Transverse colon (tissue), 4 donors: ENCODE data around the gene RGS10. TPM values are rescaled to one million over a fixed set of nuclear protein-coding genes. Genes with fewer than 3 reads are reported as not detected.
"Not testable (repeated sequence)": the region's sequence is repeated elsewhere in the genome, so short reads cannot be mapped to it uniquely, and the experiment has no call there.

Experiments
- DNase-seq: peaks from one replicate; pipeline ENCODE4 v3.0.0-alpha.2; 2019
- H3K27ac ChIP-seq, 4 donors: fragments of 200-600 bp; sonication (generic); 2 replicates each; pipeline ENCODE4 v1.5.1; 2016 to 2018; ENCODE audit warnings: inconsistent platforms in 4 of 4
- H3K27me3 ChIP-seq: fragments of 200-600 bp; sonication (generic); 2 replicates; pipeline ENCODE4 v1.5.1; 2017; ENCODE audit warnings: inconsistent platforms
- H3K36me3 ChIP-seq, 4 donors: fragments of 200-600 bp; sonication (generic); 2 replicates each; pipeline ENCODE4 v1.5.1; 2017 to 2019; ENCODE audit warnings: inconsistent platforms in 4 of 4
- H3K4me1 ChIP-seq, 4 donors: fragments of 200-600 bp; sonication (generic); 2 replicates each; pipeline ENCODE4 v1.5.1; 2017 to 2020; ENCODE audit warnings: inconsistent platforms in 4 of 4
- H3K4me3 ChIP-seq, 4 donors: fragments of 200-600 bp; sonication (generic); 1 replicate in 1 of 4; 2 replicates in 3 of 4; pipeline versions ENCODE4 v1.5.1 to v1.6.1; 2017 to 2019; ENCODE audit warnings: inconsistent platforms in 4 of 4
- H3K9me3 ChIP-seq, 2 donors: fragments of 200-600 bp; sonication (generic); 2 replicates each; pipeline ENCODE4 v1.5.1; 2017 to 2019; ENCODE audit warnings: inconsistent platforms in 2 of 2
- CTCF ChIP-seq, 5 experiments: fragments of 200-600 bp in 3 of 5; fragments of 450-650 bp in 2 of 5; sonication (generic) in 3 of 5; IDR thresholded peaks; 1 replicate in 2 of 5; 2 replicates in 3 of 5; pipeline ENCODE4 v1.5.1; 2016 to 2017; ENCODE audit warnings: antibody characterized with exemption in 5 of 5, inconsistent platforms in 3 of 5, mild to moderate bottlenecking in 2 of 5, moderate library complexity in 1 of 5
- EP300 ChIP-seq: sonication (generic); formaldehyde crosslinking; IDR thresholded peaks from one replicate; pipeline ENCODE4 v1.6.1; 2017; ENCODE audit warnings: antibody characterized with exemption, low read depth
- POLR2A ChIP-seq: fragments of 450-650 bp; IDR thresholded peaks from one replicate; pipeline ENCODE4 v1.6.1; 2016; ENCODE audit warnings: antibody characterized with exemption, mild to moderate bottlenecking, moderate library complexity
- POLR2AphosphoS5 ChIP-seq, 3 donors: sonication (generic); formaldehyde crosslinking; IDR thresholded peaks; one replicate each; pipeline ENCODE4 v1.6.1; 2016; ENCODE audit warnings: antibody characterized with exemption in 3 of 3
- WGBS, 2 donors: methylation state at CpG; one replicate each; pipeline ENCODE4 v1.1.5; 2018; ENCODE audit warnings: low coverage in 1 of 2; 5-methylcytosine and 5-hydroxymethylcytosine counted together
- in situ Hi-C, 4 donors: fragments of 200-750 bp; cut with MboI; loops; one replicate each; pipeline versions ENCODE4 v1.15.0 to v1.15.1; 2017; ENCODE audit warnings: low sequenced_read_pairs in 3 of 4, low pct_ligation_motif_present in 1 of 4, low pct_unique_long_range_greater_than_20kb in 1 of 4
- intact Hi-C: fragments of 100-400 bp; cut with DNase I; formaldehyde crosslinking; loops from one replicate; pipeline ENCODE4 v1.15.1; 2023; ENCODE audit warnings: low total_unique reads
- total RNA-seq, 4 donors: library from RNA; depleted of rRNA; stranded (reverse); fragments of >200 nt; gene quantifications; one replicate each; pipeline ENCODE4 v1.1.0, GENCODE V29; 2016

Gene RGS10
- total RNA-seq, 4 donors from 2014 or later, result 26.3 to 47.1 (median 38.8) TPM

DNA sequence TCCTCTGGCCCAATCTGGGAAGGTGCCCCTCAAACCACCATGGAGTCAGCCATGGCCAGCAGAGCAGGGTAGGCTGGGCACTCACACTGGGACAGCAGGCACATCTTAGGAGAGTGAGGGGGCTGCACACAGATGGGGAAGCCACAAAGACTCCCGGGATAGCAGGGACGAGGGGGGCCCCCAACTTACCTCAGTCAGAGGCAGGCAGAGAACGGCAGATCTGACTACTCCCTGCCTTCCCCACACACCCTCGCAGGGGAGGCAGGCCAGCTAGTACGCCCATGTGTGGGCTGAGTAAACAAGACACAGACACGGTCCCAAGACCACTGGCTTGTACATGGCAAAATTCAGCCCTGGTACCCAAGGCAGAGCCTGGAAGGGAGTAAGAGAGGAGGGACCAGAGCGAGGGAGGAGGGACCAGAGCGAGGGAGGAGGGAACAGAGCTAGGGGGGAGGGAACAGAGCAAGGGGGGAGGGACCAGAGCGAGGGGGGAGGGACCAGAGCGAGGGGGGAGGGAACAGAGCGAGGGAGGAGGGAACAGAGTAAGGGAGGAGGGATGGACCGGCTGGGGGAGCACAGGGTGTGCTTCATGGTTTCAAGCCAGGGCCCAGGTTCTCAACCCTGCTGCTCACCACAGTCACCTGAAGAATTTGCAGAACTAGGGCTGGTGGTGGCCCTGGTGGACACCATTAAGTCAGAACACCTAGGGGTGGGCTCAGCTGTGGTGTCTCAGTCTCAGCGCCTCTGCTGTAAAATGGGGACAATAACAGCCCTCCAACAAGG is 73.8 kb downstream of the RGS10 start:
- Histone ChIP-seq H3K4me3 (no peak overlapping the region), H3K9me3 (no peaks in the 10 kb centered on the region), H3K27ac (no peak overlapping the region), H3K4me1 (no peaks in the 10 kb centered on the region), H3K27me3 (no peaks in the 10 kb centered on the region), H3K36me3 (no peaks in the 10 kb centered on the region)
- DNase-seq, result no peak
- in situ Hi-C loops (no loop called here), intact Hi-C loops (no loop called here)
- 82% methylated on average over 13 of the region's 13 CpGs; no CpG with 5 or more reads in 1 of the 2 donors for WGBS, 2 donors
- TF ChIP-seq POLR2AphosphoS5 (IDR thresholded peaks at IDR 0.05) (no peak), POLR2A (no peak), EP300 (no peak), CTCF (IDR thresholded peaks at IDR 0.05) (no peak)

DNA sequence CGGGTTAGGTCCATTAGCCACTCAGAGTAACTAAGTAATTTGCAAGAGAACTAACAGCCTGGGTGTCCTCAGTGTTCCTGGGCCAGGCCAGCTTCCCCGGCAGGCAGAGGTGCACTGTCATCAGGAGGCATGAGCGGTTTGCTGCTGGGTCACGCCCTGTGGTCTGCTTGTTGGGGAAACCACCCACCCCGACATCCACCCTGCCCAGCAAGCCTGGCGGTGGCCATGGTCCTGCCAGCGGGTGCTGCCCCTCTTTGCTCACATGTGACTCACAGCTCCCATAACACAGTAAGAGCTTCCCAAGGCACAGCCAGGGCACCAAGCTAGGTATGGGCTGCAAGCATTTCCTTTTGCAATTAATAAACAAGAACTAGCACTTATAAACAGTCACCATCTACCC is 75.9 kb downstream of the RGS10 start:
- intact Hi-C loops, result no loop called here
- Histone ChIP-seq H3K9me3 (no peaks in the 10 kb centered on the region), H3K4me3 (no peak overlapping the region), H3K4me1 (no peaks in the 10 kb centered on the region), H3K27ac (no peak overlapping the region), H3K36me3 (no peaks in the 10 kb centered on the region), H3K27me3 (no peaks in the 10 kb centered on the region)
- TF ChIP-seq POLR2A (no peak), EP300 (no peak), POLR2AphosphoS5 (IDR thresholded peaks at IDR 0.05) (no peak), CTCF (IDR thresholded peaks at IDR 0.05) (no peak)
- in situ Hi-C loops, result no loop called here
- WGBS, 2 donors, result 25 to 63% methylated on average over 1 to 6 of the region's 7 CpGs
- DNase-seq, result no peak

GRCh38 chr10:119466076-119466475 is 76.4 kb downstream of the RGS10 start:
- 71% methylated on average over 10 of the region's 10 CpGs; no CpG with 5 or more reads in 1 of the 2 donors for WGBS, 2 donors
- TF ChIP-seq POLR2AphosphoS5 (IDR thresholded peaks at IDR 0.05) (no peak), EP300 (no peak), POLR2A (no peak)
- Histone ChIP-seq H3K36me3 (no peaks in the 10 kb centered on the region), H3K4me1 (no peaks in the 10 kb centered on the region), H3K27me3 (no peaks in the 10 kb centered on the region), H3K4me3 (no peak overlapping the region), H3K9me3 (no peaks in the 10 kb centered on the region), H3K27ac (no peak overlapping the region)
- in situ Hi-C loops (no loop called here), intact Hi-C loops (no loop called here)
- DNase-seq, result no peak

- TF ChIP-seq POLR2AphosphoS5 (IDR thresholded peaks at IDR 0.05), result no peak
- no peak for TF ChIP-seq POLR2A
- no peak for TF ChIP-seq EP300
- no peak for TF ChIP-seq CTCF (IDR thresholded peaks at IDR 0.05)
- Histone ChIP-seq H3K36me3 (no peaks in the 10 kb centered on the region), H3K4me1 (no peaks in the 10 kb centered on the region), H3K27me3 (no peaks in the 10 kb centered on the region), H3K9me3 (no peaks in the 10 kb centered on the region), H3K4me3 (no peak overlapping the region), H3K27ac (no peak overlapping the region)
- intact Hi-C loops (no loop called here), in situ Hi-C loops (no loop called here)
- DNase-seq, result no peak
- 80 to 92% methylated on average over 4 of the region's 4 CpGs for WGBS, 2 donors
Measured at GRCh38 chr10:119465085-119465484, 77.4 kb downstream of the RGS10 start.

DNA sequence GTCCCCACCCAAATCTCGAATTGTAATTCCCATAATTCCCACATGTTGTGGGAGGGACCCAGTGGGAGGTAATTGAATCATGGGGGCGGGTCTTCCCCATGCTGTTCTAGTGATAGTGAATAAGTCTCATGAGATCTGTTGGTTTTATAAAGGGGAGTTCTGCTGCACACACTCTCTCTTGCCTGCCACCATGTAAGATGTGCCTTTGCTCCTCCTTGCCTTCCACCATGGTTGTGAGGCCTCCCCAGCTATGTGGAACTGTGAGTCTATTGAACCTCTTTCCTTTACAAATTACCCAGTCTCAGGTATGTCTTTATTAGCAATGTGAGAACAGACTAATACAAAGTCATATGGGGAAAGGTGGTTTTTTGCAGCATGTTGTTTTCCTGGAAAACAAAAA is 79.3 kb downstream of the RGS10 start:
- H3K36me3 ChIP-seq, H3K4me1 ChIP-seq, H3K9me3 ChIP-seq, H3K27me3 ChIP-seq, in situ Hi-C loops, intact Hi-C loops, H3K4me3 ChIP-seq, H3K27ac ChIP-seq, DNase-seq: not testable (repeated sequence)
- 78% methylated on average over 2 of the region's 2 CpGs; no CpG with 5 or more reads in 1 of the 2 donors for WGBS, 2 donors
